Endothelial cell (in vitro differentiated cells): ENCODE data around the gene LYVE1. TPM values are rescaled to one million over a fixed set of nuclear protein-coding genes. Genes with fewer than 3 reads are reported as not detected.

Experiments used
- DNase-seq: peaks from one replicate; pipeline ENCODE4 v3.0.0; 2021; ENCODE audit warnings: low spot score
- H3K27ac Mint-ChIP-seq: one replicate; pipeline ENCODE4 v1.8.0; 2021; ENCODE audit warnings: mixed read lengths, inconsistent platforms; ENCODE audit not compliant: unreplicated experiment
- H3K27me3 Mint-ChIP-seq: one replicate; pipeline ENCODE4 v1.8.0; 2021; ENCODE audit warnings: mild to moderate bottlenecking, moderate library complexity, mixed read lengths, inconsistent platforms; ENCODE audit not compliant: unreplicated experiment
- H3K36me3 Mint-ChIP-seq: one replicate; pipeline ENCODE4 v1.8.0; 2021; ENCODE audit warnings: mild to moderate bottlenecking, low read depth, mixed read lengths, inconsistent platforms; ENCODE audit not compliant: unreplicated experiment
- H3K4me1 Mint-ChIP-seq: one replicate; pipeline ENCODE4 v1.8.0; 2021; ENCODE audit warnings: mild to moderate bottlenecking, mixed read lengths, inconsistent platforms; ENCODE audit not compliant: unreplicated experiment
- H3K4me3 Mint-ChIP-seq: one replicate; pipeline ENCODE4 v1.8.0; 2021; ENCODE audit warnings: mild to moderate bottlenecking, mixed read lengths, inconsistent platforms; ENCODE audit not compliant: unreplicated experiment
- H3K9me3 Mint-ChIP-seq: one replicate; pipeline ENCODE4 v1.8.0; 2021; ENCODE audit warnings: mixed read lengths, inconsistent platforms; ENCODE audit not compliant: unreplicated experiment
- total RNA-seq: library from RNA; stranded (reverse); fragmentation: NEBNext Ultra II Directional; extraction: Animal tissue kit (Norgen Biotek cat#: 25700); gene quantifications from one replicate; pipeline ENCODE4 v1.2.1, GENCODE V29; 2021; ENCODE audit not compliant: unreplicated experiment
- TF ChIP-seq, protein P1 (sequence below): fragments of 200-600 bp; sonication (generic); IDR thresholded peaks from one replicate; pipeline ENCODE4 v1.5.0; 2021; ENCODE audit warnings: antibody characterized with exemption; ENCODE audit not compliant: unreplicated experiment

The LYVE1 gene
- total RNA-seq, 1 donor from 2014 or later = not detected

DNA sequence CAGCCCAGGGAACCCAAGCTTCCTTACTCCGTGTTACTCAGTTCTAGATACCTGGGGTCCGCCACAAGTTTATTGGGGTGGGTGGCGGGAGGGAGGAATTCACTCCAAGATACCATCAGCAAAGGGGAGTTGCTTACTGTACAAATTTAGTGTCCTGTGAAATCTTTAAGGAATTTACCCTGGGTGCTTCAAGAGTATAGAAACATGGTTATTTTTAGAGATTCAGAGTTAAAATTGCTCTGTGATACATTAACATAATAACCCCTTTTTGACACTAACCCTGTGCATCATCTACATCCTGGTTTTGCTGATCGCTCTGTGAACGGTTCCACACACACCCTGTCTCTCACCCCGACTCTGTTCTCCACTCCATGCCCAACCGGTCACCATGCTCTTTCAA is 18.9 kb upstream of the LYVE1 start:
- Mint-ChIP-seq H3K27ac (no peak overlapping the region), H3K36me3 (peaks cover 6% of the 10 kb centered on the region), H3K4me1 (peaks cover 39% of the 10 kb centered on the region), H3K4me3 (no peak overlapping the region), H3K27me3 (no peaks in the 10 kb centered on the region), H3K9me3 (no peaks in the 10 kb centered on the region)
- TF ChIP-seq, protein P1, sequence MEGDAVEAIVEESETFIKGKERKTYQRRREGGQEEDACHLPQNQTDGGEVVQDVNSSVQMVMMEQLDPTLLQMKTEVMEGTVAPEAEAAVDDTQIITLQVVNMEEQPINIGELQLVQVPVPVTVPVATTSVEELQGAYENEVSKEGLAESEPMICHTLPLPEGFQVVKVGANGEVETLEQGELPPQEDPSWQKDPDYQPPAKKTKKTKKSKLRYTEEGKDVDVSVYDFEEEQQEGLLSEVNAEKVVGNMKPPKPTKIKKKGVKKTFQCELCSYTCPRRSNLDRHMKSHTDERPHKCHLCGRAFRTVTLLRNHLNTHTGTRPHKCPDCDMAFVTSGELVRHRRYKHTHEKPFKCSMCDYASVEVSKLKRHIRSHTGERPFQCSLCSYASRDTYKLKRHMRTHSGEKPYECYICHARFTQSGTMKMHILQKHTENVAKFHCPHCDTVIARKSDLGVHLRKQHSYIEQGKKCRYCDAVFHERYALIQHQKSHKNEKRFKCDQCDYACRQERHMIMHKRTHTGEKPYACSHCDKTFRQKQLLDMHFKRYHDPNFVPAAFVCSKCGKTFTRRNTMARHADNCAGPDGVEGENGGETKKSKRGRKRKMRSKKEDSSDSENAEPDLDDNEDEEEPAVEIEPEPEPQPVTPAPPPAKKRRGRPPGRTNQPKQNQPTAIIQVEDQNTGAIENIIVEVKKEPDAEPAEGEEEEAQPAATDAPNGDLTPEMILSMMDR = no peak
- DNase-seq = no peak

DNA sequence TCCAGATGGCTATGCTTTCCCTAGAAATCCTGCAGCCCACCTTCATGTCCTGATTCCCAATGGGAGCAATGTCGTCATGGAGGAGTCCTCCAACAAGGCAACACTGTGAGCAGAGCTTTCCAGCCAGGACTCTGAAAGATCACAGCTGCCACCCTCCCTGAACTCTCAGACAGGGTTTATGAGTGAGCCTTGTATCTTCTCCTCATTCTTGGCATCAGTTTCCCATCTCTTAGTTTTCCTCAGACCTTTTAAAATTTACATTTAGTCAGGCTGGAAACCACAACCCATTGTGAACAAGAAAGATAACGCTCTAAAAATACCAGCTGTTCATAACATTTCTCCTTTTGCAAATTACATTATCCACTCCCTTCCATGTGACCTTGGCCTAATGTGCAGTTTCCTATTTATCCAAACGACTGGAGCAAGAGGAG is 15.6 kb upstream of the LYVE1 start:
- DNase-seq = no peak
- TF ChIP-seq, protein P1 = no peak
- H3K36me3 Mint-ChIP-seq = peaks cover 16% of the 10 kb centered on the region
- peaks cover 44% of the 10 kb centered on the region for H3K4me1 Mint-ChIP-seq
- no peak overlapping the region for H3K27ac Mint-ChIP-seq
- peaks cover 3% of the 10 kb centered on the region for H3K27me3 Mint-ChIP-seq
- no peaks in the 10 kb centered on the region for H3K9me3 Mint-ChIP-seq
- no peak overlapping the region for H3K4me3 Mint-ChIP-seq

DNA sequence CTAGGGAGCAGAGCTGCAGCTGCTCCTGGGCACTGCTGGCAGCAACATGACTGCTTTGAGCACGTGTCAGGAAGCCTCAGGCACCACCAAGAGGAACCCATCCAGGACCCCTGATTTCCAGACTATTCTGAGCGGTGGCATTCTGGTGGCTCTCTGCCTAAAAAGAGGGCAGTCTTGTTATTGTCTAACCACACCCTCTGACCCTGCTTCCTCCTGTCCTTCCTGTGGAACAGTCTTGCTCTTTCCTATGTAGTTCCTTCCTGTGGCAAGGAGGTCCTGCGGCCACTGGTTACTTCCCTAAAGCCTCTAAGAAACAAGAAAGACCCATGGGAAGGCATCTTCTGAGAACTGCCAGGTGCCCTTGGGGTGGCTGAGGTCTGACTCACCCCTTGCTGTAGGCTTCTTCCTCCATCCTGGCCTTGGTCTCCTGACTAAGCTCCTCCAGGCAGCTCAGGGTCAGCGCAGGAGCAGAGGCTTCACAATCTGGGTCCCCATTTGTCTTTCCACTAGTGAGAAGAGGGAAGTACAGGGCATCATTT is 13.1 kb upstream of the LYVE1 start:
- Mint-ChIP-seq H3K36me3 (peaks cover 16% of the 10 kb centered on the region), H3K4me1 (peaks cover 49% of the 10 kb centered on the region), H3K27me3 (peaks cover 3% of the 10 kb centered on the region), H3K9me3 (no peaks in the 10 kb centered on the region), H3K27ac (peak overlapping the region; percentile 86), H3K4me3 (no peak overlapping the region)
- TF ChIP-seq, protein P1 = no peak
- no peak for DNase-seq

DNA sequence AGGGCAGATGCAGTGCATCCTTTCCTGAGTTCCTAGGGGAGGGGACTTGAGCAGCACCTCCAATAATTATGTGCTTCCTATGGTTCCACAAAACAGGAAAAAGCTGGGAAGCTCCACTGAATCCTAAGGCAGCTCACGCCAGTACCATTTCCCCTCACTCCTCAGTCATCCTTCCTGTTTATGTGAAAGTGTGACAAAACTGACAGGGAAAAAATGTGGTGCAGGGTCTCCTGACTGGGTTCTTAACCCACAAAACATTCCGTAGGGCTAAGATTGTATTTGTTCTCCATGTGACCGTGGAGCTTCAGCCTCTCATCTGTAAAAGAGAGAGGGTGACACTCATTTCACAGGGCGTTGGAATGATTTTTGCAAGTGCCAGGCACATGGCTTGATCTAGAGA is 12.2 kb upstream of the LYVE1 start:
- no peak for DNase-seq
- TF ChIP-seq, protein P1 = no peak
- peaks cover 3% of the 10 kb centered on the region for H3K27me3 Mint-ChIP-seq
- peak overlapping the region; percentile 86 for H3K27ac Mint-ChIP-seq
- H3K9me3 Mint-ChIP-seq = no peaks in the 10 kb centered on the region
- H3K4me3 Mint-ChIP-seq = peak overlapping the region; percentile 56
- peaks cover 49% of the 10 kb centered on the region for H3K4me1 Mint-ChIP-seq
- peaks cover 16% of the 10 kb centered on the region for H3K36me3 Mint-ChIP-seq

DNA sequence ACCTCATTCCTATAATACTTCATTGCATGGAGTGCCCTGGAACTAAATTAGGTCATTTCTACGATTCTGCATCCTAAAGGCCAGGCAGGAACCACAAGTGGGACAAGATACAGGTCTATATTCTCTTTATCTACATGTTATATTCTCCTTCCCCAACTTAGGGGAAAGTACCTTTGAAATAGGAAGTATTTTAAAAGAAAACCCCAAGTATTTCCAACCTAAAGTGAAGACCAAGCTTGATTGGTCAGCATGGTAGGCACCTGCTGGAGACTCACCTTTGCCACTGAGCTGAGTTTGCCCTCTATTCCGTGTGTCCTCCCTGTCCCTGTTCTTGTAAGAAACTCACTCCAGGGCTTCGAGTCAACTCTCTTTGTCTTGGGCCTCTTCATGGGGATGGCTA is 11.2 kb upstream of the LYVE1 start:
- H3K36me3 Mint-ChIP-seq = peaks cover 16% of the 10 kb centered on the region
- peaks cover 3% of the 10 kb centered on the region for H3K27me3 Mint-ChIP-seq
- H3K4me3 Mint-ChIP-seq = no peak overlapping the region
- no peak for DNase-seq
- H3K4me1 Mint-ChIP-seq = peaks cover 51% of the 10 kb centered on the region
- H3K27ac Mint-ChIP-seq = peak overlapping the region; percentile 48
- TF ChIP-seq, protein P1 = no peak
- no peaks in the 10 kb centered on the region for H3K9me3 Mint-ChIP-seq
